GM12801 (cell line): Measurements from ENCODE around the gene CLN3.

Source experiments
- CTCF ChIP-seq: IDR thresholded peaks from one replicate; pipeline ENCODE4 v1.5.1; 2011; ENCODE audit warnings: control low read depth; ENCODE audit not compliant: insufficient read length; ENCODE audit errors: extremely low read depth

The CLN3 gene

DNA sequence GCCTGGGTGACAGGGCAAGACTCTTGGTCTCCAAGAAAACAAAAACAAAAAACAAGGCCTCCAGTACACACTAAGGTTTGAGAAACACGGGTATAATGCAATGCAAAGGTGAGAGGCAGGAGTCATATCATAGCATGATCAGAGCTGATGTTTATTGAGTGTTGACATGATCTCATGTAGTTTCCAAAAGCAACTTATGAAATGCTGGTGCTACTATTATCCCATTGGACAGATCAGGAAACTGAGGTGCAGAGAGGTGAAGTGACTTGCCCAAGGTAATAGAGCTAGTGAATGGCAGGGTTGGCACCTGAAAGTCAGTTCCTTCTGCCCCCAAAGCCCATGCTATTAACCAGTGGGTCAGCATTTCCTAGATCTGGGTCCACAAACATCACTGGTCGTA, 16.7 kb downstream of the CLN3 start:
- TF ChIP-seq CTCF = no peak

- no peak for TF ChIP-seq CTCF
Observed at GRCh38 chr16:28473714-28474265, 18.1 kb downstream of the CLN3 start.
